Measurements from ENCODE around the gene KLHL22.
"Not testable (repeated sequence)": the region's sequence is repeated elsewhere in the genome, so short reads cannot be mapped to it uniquely, and the experiment has no call there.

The KLHL22 gene

GRCh38 chr22:20499769-20500168 is 4.2 kb upstream of the KLHL22 start:
- DNase-seq = no peak

- no peak for DNase-seq
Observed at GRCh38 chr22:20498913-20499312, 3.3 kb upstream of the KLHL22 start.

DNA sequence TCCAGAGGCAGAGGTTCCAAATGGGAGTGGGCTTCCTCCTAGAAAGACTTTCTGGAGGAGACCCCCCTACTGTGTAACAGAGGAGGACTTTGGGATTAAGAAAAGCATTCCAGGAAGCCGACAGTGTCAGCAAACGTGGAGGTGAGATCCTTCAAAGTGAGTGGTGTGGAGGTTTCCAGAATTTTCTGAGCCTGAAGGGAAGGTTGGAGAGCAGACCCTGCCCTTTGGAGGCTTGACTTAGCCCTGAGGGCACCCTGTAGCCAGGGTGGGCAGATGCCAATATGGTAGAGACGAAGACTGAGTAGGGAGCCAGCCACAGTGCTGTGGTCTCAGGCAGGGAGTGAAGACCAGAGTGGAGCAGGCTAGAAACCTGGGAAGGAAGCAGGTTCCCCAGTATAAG is 1.8 kb upstream of the KLHL22 start:
- no peak for DNase-seq

DNA sequence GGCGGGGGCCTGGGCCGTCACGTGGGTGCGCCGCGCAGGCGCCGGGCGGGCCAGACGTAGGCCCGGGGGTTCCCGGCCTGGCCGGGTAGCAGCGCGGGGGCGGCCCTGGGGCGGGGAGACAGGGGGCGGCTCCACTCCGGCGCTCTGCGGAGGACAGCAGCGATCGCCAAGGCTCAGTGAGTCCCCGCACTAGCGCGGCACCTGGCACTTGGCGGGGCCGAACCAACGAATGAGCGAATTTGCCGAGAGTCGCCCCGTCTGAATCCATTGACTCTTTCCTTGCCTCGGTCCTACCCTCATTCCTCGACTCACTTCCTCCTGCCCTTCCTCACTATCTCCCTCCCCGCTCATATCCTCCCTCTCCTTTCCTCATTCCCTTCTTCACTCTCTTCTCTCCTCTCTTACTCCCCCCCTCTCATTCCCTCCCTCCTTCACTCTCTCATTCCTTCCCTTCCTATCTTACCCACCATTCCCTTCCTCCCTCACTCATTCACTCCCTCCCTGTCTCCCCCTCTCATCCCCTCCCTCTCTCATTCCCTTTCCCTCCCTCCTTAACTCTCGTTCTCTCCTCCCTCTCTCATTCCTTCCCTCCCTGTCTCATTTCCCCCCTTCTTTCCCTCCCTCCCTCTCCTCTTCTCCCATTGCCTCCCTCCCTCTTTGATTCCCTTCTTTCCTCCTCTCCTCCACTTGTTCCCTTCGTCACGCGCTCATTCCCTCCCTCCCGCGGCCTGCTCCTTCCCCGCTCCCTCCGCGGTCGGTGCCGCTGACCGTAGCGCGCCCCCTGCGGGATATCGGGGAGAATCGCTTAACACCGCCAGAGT is 476 bp upstream of the KLHL22 start:
- DNase-seq = peak; percentile 93

DNA sequence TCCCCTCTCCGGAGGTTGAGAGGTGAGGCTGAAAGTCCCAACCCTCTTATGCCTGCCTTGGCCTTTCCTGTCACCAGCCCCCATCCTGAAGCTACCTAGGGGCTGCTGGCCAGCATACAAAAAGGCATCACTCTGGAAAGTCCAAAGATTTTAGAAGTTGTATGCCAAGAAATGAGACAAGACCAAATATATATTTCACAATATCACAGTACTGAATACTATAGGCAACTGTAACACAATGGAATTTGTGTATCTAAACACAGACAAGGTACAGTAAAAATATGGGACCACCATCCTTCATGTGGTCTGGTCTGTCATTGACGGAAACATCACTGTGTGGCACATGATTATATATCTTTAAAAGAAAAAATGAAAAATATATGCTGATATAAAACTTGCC is 4.2 kb downstream of the KLHL22 start:
- DNase-seq = no peak

DNA sequence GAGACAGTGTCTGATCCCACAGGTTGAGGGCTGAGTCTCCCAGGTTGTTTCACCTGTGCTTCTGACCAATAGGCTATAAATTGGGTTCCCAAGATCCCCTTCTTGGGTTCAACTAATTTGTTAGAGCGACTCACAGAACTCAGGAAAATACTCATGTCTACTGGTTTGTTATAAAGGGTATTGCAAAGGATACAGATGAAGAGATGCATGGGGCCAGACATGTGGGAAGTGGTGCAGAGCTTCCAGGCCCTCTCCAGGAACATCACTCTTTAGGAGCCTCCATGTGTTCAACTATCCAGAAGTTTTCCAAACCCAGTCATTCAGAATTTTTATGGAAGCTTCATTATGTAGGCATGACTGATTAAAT is 4.7 kb downstream of the KLHL22 start:
- no peak for DNase-seq

DNA sequence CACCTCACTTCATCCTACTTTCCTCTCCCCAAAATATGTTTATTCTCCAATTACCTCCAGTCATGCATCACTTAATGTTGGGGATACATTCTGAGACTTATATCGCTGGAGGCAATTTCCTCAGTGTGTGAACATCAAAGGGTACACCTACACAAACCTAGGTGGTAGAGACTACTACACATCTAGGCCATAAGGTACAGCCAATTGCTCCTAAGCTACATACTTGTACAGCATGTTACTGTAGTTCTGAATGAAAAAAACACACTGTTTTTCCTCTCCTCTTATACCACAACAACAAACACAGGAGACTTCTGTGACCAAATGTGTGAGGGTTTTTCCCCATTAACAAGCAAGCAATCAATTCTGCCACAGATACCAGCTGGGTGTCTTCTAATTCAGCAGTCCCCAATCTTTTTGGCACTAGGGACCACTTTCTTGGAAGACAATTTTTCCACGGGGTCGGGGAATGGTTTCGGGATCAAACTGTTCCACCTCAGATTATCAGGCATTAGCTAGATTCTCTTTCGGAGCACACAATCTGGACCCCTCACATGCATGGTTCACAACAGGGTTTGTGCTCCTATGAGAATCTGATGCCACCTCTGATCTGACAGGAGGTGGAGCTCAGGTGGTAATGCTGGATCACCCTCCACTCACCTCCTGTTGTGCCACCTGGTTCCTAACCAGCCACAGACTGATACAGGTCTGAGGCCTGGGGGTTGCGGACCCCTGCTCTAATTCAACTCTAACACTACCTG is 5.2 kb downstream of the KLHL22 start:
- no peak for DNase-seq

- DNase-seq = no peak
Observed at GRCh38 chr22:20488946-20489345, 6.6 kb downstream of the KLHL22 start.

GRCh38 chr22:20487715-20488114 is 7.9 kb downstream of the KLHL22 start:
- DNase-seq = no peak

DNA sequence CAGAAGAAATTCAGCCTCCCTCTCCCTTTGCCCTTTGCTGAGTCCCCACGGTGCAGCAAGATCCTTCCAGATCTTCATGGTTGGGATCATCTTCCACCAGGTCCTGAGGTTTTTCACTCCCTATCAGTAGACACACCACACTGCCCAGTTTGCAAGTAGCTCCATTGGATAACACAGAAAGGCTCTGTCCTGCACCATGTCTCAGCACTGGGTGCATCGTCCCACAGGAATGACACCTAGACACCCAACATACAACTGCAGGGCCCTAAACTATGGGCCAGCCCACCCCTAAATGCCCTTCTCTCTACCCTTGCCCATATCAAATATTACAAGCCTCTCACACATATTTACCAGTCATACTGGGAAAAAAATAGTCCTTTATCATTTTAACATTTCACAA is 9.4 kb downstream of the KLHL22 start:
- DNase-seq = no peak

DNA sequence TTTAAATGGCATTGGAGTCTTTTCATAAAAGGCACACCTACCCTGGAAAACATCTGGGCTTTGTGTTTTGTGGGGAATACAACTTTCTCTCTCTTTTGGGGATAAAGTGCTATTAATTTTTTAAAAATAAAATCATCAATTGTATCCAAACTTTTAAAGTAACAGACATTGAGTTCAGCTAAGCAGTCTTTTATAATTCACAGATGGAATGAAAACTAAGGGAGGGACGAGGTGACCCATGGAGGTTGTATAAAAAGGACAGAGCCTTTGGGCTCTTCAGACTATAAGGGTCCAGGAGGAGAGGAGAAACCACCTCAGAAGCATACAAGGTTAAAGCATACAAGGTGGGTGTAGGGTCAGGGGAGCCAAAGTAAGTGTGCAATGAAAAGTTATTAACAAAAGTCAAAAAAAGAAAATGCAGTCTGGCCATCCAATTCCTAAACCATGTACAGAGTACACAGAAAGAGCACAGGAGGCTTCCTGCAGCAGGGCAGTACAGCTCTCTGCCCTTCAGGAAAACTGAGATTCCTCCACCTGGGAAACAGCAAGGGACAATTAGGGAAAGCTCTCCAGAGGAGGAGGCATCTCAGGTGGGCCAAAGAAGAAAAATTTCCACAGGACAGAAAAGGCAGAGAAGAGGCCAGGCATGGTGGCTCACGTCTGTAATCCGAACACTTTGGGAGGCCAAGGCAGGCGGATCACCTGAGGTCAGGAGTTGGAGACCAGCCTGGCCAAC is 10.5 kb downstream of the KLHL22 start:
- no peak for DNase-seq

DNA sequence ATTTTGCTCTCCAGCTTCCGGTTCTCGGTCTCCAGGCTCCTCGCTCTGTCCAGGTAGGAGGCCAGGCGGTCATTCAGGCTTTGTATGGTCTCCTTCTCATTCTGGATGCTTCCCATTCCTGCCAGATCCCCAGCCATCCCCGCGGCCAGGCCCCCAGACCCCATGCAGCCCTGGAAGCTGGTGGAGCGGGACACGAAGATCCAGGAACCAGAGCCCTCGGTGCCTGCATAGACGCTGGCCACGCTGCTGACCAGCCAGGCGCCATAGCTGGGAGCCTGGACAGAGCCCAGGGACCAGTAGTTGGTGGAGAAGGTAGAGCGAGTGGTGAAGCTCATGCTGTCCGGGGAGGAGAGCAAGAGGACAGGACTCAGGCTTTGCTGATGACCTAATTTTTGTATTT is 11.8 kb downstream of the KLHL22 start:
- DNase-seq = no peak

GRCh38 chr22:20483143-20483506 is 12.5 kb downstream of the KLHL22 start:
- not testable (repeated sequence) for DNase-seq

- no peak for DNase-seq
Observed at GRCh38 chr22:20479612-20480196, 15.9 kb downstream of the KLHL22 start.

DNA sequence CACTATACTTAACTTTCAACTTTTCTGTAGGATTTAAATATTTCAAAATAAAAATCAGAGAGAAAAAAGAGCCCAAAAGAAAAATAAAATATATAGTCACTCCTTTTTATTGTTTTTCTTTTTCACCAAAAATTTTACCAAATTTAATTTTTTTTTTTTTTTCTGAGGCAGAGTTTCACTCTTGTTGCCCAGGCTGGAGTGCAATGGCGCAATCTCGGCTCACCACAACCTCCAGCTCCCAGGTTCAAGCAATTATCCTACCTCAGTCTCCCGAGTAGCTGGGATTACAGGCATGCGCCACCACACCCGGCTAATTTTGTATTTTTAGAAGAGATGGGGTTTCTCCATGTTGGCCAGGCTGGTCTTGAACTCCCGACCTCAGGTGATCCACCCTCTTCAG is 17.5 kb downstream of the KLHL22 start:
- DNase-seq = not testable (repeated sequence)

GRCh38 chr22:20475569-20475968 is 20.0 kb downstream of the KLHL22 start:
- not testable (repeated sequence) for DNase-seq

DNA sequence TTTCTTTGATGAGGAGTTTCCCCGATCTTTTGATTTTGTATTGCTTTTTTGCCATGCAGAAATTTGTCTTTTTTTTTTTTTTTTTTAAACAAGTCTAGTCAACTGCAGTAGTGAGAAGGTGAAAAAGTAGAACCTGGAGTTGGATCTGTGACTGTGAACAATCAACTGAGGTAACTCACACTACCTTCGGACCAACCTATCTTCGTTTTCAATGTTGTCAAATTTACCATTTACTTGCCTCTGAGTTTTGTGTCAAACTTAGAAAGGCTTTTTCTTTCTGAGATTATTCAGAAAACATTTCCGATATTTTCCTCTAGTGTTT is 20.5 kb downstream of the KLHL22 start:
- no peak for DNase-seq

GRCh38 chr22:20472629-20473442 is 22.8 kb downstream of the KLHL22 start:
- DNase-seq = no peak

DNA sequence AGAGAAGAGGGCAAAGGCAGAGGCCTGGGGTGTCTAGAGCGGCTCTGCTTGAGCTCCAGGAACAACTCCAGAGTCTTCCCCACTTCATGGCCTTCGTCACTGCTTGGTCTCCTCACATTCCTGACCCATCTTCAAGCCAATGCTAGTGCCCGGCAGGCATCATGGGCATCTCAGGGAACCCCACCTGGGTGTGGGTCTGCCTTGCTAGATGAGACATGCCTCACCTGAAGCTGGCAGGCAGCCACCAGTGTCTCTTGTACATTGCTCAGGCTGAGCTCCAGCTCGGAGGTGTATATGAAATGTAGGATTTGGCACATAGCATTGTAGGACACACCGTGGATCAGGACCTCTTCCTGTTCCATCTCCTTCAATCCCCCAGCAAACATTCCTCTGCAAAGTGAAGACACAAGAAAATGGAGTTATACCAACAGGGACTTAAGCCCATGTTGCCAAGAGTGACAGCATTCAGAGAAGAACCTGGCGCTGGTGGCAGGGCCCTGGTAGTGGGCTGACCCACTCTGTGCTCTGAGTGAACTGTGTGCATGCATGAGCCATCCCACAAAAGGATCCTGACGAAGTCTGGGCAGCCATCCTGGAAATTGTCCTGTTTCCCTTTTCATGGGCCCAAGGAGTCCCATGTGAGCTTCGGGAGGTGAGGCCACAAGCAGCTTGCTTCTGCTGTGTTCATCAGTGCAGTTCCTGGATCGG is 24.3 kb downstream of the KLHL22 start:
- no peak for DNase-seq

- DNase-seq = not testable (repeated sequence)
Observed at GRCh38 chr22:20470525-20470924, 25.1 kb downstream of the KLHL22 start.

DNA sequence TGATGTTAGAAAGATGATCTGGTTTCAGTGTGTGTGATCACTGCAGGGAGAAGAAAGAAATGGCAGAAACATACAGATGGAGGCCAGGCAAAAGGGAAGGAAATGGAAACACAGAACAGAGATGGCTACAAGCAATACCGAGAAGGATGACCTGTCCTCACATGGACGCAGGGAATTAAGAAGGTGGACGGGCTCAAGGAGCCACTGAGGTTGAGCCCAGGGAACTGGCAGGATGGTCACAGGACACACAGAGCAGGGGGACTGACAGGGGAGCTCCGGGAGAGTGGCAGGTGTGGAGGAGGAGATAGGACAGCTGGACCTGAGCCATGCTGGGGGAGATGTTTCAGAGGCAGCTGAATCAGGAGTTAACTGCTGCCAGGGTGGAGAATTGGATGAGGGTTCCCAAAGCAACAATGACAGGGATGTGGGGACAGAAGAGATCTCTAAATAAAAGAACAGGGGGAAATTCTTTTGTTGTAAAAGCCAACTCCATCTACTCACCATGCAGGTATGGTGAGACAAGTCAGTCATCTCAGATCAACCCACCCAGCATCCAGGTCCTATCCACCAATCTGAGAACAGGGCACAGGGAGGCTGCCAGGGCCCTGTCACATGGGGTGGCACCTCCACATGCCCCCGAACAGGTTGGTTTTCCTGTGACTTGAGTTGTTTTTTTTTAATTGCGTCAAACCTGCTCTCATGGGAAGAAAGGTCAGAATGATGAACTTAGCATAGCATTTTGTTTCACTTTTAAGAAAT is 26.3 kb downstream of the KLHL22 start:
- no peak for DNase-seq
